Astrocyte of the cerebellum (primary cell): ENCODE measurements around the gene TTLL11.

Source experiments
- DNase-seq: peaks from one replicate; pipeline ENCODE4 v3.0.0-alpha.2; 2011; ENCODE audit warnings: low read depth
- H3K4me3 ChIP-seq: 2 replicates; pipeline ENCODE4 v1.5.1; 2011; ENCODE audit warnings: mild to moderate bottlenecking, low read depth, low read length, moderate library complexity
- CTCF ChIP-seq: IDR thresholded peaks from 2 replicates; pipeline ENCODE4 v1.5.1; 2012; ENCODE audit warnings: low read length, low read depth, moderate library complexity, mild to moderate bottlenecking; ENCODE audit errors: missing control alignments
- in situ Hi-C: cut with HindIII; loops from 2 replicates; pipeline ENCODE4 v1.10.0; 2017; ENCODE audit warnings: low sequenced_read_pairs

The TTLL11 gene

GRCh38 chr9:121950866-121951265 is 142.2 kb downstream of the TTLL11 start:
- DNase-seq: no peak
- H3K4me3 ChIP-seq: no peak overlapping the region
- no peak for TF ChIP-seq CTCF
- in situ Hi-C loops: loop anchor here (5.0 kb wide), 1 partner anchor 59 kb away; no protein-coding TSS in a partner anchor

- in situ Hi-C loops: loop anchor here (5.0 kb wide), 1 partner anchor 58 kb away; no protein-coding TSS in a partner anchor
- no peak for DNase-seq
- H3K4me3 ChIP-seq: no peak overlapping the region
- no peak for TF ChIP-seq CTCF
These were observed 142.7 kb downstream of the TTLL11 start for GRCh38 chr9:121950441-121950840.

GRCh38 chr9:121949766-121950165 is 143.3 kb downstream of the TTLL11 start:
- no peak overlapping the region for H3K4me3 ChIP-seq
- DNase-seq: no peak
- TF ChIP-seq CTCF: no peak
- in situ Hi-C loops: loop anchor here (5.0 kb wide), 1 partner anchor 57 kb away; no protein-coding TSS in a partner anchor

- in situ Hi-C loops: no loop called here
- TF ChIP-seq CTCF: no peak
- no peak for DNase-seq
These were observed 143.7 kb downstream of the TTLL11 start for GRCh38 chr9:121949364-121949763.

GRCh38 chr9:121947775-121948174 is 145.3 kb downstream of the TTLL11 start:
- in situ Hi-C loops: no loop called here
- DNase-seq: no peak
- no peak for TF ChIP-seq CTCF
- no peak overlapping the region for H3K4me3 ChIP-seq

More at GRCh38 chr9:121949364-121949763, 143.7 kb downstream of the TTLL11 start:
- no peak overlapping the region for H3K4me3 ChIP-seq

GRCh38 chr9:121946465-121946864 is 146.6 kb downstream of the TTLL11 start:
- no peak overlapping the region for H3K4me3 ChIP-seq
- no peak for TF ChIP-seq CTCF
- in situ Hi-C loops: no loop called here
- DNase-seq: no peak
